ENCODE measurements around the gene ZDHHC17.

The ZDHHC17 gene

GRCh38 chr12:76830436-76830835 is 66.5 kb downstream of the ZDHHC17 start:
- DNase-seq, result no peak

DNA sequence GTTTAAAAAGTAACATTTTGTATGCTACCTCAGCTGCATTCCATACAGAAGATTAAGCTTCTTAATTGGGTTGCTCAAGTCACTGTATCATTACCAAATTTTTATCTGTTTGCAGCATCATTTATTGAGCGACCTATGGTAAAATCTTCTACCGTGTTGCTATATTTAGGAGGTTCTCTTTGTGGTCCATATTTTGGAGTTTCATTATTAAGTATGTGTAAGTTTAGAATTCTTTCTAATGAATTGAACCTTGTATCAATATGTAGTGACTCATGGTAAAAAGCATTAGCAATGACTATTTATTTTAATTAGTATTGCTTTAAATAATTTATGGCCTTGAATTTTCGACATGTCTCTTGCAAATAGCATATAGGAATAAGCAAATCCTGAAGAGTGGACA is 72.7 kb downstream of the ZDHHC17 start:
- DNase-seq, result no peak

GRCh38 chr12:76847260-76847659 is 83.3 kb downstream of the ZDHHC17 start:
- no peak for DNase-seq

- no peak for DNase-seq
Observed at GRCh38 chr12:76848132-76848531, 84.2 kb downstream of the ZDHHC17 start.

DNA sequence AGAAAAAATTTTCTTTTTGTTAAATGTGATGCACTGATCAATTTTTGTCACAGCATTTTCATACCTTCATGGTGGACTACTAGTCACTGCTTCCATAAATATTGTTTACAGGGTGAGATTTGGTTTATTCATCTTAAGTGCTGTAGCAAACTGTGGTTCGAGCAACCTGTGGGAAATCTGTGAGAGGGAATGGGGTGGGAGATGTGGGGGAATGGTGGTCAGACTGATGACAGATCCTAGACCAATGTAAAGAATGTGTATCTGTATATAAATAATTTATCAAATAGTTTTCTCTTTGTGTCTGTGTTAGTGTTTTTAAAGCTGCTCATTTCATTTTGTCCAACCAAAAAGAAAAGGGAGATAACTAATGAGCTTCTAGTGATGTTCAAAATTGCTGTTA is 88.2 kb downstream of the ZDHHC17 start:
- no peak for DNase-seq

- no peak for DNase-seq
Observed at GRCh38 chr12:76855271-76855670, 91.4 kb downstream of the ZDHHC17 start.

DNA sequence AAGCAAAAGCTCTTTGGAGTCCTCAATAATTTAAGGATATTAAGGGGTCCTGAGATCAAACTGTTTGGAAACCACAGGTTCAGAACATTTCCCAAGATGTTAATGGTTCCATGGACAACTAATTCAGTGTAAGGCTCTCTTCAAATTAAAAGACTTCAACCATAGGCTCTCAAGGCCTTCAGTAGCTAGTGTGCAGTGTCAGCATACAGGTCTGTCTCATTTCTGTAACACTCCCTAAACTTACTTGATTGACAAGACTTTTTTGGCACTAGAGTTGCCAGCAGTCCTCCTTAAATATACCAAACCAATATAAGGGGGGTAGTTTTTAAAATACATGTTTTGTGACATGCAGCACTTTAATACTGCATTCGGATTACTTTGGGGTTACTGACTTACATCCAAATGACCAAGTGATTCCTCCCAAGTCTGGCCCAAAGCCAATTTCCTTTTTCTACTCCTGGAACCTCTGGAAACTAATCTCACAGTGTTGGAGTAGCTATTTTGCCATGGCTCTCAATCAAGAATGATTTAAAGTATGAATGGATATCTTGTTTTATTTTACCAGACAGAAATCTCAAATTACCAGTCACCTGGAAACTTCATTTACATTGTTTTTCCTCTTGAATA is 92.2 kb downstream of the ZDHHC17 start:
- DNase-seq, result no peak

DNA sequence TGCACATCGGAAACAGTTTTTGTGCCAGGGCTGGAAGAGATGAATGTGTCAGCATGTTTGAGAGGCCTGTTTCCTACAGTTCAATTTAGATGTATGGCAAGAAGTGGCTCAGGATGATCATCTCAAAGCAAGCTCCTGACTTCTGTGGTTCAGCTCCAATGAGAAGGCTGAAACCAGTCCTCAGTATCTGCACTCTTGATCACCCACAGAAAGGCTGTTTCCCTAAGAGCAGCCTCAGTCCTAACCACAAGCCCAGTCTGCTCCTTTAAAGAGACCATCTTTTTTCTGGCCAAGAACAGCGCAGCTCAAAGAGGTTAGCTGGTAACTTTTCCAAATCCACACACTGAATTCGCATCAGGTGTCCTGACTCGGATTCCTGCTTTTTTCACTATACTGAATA is 95.7 kb downstream of the ZDHHC17 start:
- DNase-seq, result no peak

GRCh38 chr12:76860256-76860655 is 96.3 kb downstream of the ZDHHC17 start:
- DNase-seq, result no peak

- DNase-seq, result no peak
Observed at GRCh38 chr12:76863005-76863670, 99.2 kb downstream of the ZDHHC17 start.

DNA sequence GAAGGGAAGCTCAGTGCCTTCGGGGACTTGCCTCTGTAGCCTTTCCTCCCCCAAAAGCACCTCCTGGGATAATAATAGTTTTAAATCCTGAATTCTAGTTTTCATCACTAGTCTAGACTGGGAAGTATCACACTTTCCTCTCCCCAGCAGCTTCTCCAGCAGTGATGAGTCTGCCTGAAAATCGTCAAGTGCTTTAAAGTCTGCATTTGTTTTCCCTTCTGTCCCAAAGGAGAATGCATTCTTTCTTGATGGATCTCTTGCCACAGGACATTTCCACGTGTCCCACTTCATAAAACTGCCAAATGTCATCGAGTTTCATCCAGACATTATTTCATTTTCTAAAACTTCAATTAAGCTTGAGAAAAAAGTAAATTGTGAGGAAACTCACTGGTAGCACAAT is 99.9 kb downstream of the ZDHHC17 start:
- no peak for DNase-seq

DNA sequence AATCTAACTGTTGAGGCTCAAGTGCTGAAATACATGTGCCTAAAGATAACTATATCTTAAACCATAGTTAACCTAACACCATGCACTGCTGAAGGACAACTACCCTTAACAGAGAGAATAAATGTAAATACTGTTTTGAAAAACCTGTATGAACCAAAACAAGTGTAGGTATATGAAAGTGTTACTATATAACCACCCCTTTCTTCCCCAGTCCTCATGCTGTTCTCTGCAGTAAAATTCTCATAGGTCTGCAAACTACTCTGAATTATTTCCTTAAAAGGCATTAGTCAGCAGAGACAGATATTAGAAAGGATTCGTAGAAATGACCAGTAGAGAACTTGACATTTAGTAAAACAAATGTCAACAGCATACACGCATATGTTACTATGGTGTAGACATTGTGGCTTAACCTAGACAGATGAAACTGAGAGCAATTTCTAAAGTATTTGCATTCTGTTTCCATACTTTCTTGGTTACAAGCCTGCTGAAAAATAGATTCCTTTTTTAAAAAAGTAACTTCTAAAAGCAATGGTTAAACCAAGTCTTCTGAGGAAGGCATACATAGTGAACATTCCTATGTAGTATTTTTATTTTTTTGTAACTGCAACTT is 101.0 kb downstream of the ZDHHC17 start:
- no peak for DNase-seq

- no peak for DNase-seq
Observed at GRCh38 chr12:76866151-76866567, 102.2 kb downstream of the ZDHHC17 start.

- DNase-seq, result no peak
Observed at GRCh38 chr12:76866726-76867125, 102.8 kb downstream of the ZDHHC17 start.

DNA sequence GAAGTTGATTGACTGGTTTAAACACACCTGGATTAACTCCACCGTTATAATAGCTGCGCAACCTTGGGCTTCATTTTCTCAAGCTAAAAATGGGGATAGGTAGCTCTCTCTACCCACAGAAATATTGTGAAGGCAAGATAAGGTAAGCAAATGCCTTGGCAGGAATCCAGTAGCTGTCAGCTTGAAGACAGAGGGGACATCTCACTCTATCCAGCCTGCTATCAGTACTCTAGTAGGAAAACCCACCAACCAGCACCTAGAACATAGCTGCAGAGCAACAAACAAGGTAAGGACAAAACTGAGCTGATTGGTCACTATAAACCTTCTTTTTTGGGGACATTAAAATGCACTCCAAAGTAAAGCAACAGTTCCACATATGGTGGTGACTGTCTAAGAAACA is 107.2 kb downstream of the ZDHHC17 start:
- DNase-seq, result no peak

DNA sequence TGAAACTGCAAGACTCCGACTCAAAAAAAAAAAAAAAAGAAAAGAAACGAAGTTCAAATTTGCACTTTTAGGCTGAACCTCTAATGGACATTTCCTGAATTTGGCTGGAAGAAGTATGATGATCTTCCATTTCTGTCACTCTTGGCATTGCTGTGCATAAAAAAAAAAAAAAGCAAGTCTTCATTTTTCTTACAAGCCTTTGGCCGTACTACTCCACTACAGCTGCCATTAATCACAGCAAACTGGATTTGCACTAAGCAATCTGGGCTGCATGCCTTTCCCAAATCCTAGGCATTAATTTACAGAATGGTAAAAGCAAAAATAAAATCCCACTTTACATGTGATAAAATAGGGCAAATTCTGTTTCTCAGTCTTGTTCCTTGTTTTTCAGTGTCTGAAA is 107.8 kb downstream of the ZDHHC17 start:
- no peak for DNase-seq

GRCh38 chr12:76872415-76872814 is 108.5 kb downstream of the ZDHHC17 start:
- DNase-seq, result no peak

DNA sequence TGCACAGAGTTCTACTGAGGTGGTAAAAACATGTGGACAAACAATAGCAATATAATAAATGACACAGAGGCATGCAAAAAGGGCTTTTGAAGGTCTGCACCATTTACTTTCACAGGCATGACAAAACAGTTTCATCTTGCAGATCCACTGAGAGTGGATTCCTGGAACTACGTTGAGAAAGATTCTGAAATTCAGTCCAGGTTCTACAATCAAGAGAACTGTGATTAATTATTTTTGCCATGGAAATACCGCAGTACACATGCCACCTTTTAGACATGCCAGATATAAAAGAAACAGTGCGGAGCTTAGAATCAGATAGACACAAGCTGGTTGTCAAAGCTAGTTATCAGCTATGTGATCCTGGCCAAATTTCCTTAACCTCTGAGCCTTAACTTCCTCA is 110.1 kb downstream of the ZDHHC17 start:
- DNase-seq, result no peak

- no peak for DNase-seq
Observed at GRCh38 chr12:76874491-76875190, 110.7 kb downstream of the ZDHHC17 start.

DNA sequence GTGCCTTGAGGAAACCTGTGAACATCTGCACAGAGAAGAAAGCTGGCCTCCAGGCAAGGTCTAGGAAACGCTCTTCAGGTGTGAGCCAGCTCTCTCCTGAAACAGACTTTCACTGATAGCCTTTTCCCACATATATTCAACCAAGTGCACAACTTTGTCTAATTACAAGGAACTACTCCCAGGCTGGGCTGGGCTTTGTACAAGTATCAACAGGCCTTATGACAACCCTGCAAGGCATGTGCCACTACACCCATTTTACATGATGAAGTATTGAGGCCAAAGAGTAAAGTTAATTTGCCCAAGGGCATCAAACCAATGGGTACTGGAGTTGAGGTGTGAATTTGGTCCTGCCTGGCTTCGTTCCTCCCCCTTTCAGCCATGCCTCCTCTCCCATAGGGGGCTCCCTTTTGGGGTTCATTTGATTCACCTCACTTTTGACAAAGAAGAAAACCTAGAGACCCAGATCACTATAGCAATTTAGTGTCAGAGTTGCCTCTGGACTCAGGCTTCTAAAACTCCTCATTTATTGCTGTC is 112.8 kb downstream of the ZDHHC17 start:
- no peak for DNase-seq

- peak in 1 of 14 donors; percentile 18 for DNase-seq
Observed at GRCh38 chr12:76878099-76878898, 114.4 kb downstream of the ZDHHC17 start.

Data from C1 segment of cervical spinal cord (tissue), 14 donors.